Fibroblast of pulmonary artery (primary cell): Measurements from ENCODE around the gene GOLGA8G.
"Not testable (repeated sequence)": the region's sequence is repeated elsewhere in the genome, so short reads cannot be mapped to it uniquely, and the experiment has no call there.

Source experiments
- DNase-seq: peaks from one replicate; pipeline ENCODE4 v3.0.0-alpha.2; 2010; ENCODE audit warnings: low read depth
- H3K4me3 ChIP-seq: replicated peaks from 2 replicates; pipeline ENCODE4 v1.5.1; 2011; ENCODE audit warnings: low read depth, mild to moderate bottlenecking, control low read depth, low read length, moderate library complexity

GOLGA8G gene

GRCh38 chr15:28532954-28533353 lies at the start of gene GOLGA8G:
Gene GOLGA8G, minus strand, starts transcription at chr15:28532971. Its CDS starts 62 bp downstream, at chr15:28532909.
- H3K4me3 ChIP-seq, DNase-seq: not testable (repeated sequence)

- not testable (repeated sequence) for DNase-seq, H3K4me3 ChIP-seq
Observed at GRCh38 chr15:28573351-28573750, 40.6 kb upstream of the GOLGA8G start.

GRCh38 chr15:28553268-28553667 lies 20.5 kb upstream of the GOLGA8G start, which contains the start of gene GOLGA6L25:
Gene GOLGA6L25, plus strand, starts transcription at chr15:28553568. Its CDS starts 61 bp downstream, at chr15:28553629.
- not testable (repeated sequence) for H3K4me3 ChIP-seq, DNase-seq

- DNase-seq: not testable (repeated sequence)
Observed at GRCh38 chr15:28515208-28515607, 17.6 kb downstream of the GOLGA8G start.

GRCh38 chr15:28514128-28514527 lies 18.6 kb downstream of the GOLGA8G start:
- not testable (repeated sequence) for DNase-seq, H3K4me3 ChIP-seq

More at GRCh38 chr15:28515208-28515607, 17.6 kb downstream of the GOLGA8G start:
- not testable (repeated sequence) for H3K4me3 ChIP-seq

- not testable (repeated sequence) for DNase-seq, H3K4me3 ChIP-seq
Observed at GRCh38 chr15:28508217-28508889, 24.4 kb downstream of the GOLGA8G start.

- not testable (repeated sequence) for H3K4me3 ChIP-seq, DNase-seq
Observed at GRCh38 chr15:28481340-28481739, 51.4 kb downstream of the GOLGA8G start.
